NCI-H510A treated with DMSO at 0.1 percent for 48 hours (cell line): Measurements from ENCODE around the gene PKN1.
"Not testable (repeated sequence)": the region's sequence is repeated elsewhere in the genome, so short reads cannot be mapped to it uniquely, and the experiment has no call there.

Experiments used
- DNase-seq: peaks from one replicate; lab custom pipeline; 2025; lab: John Stamatoyannopoulos, UW

The PKN1 gene

GRCh38 chr19:14487370-14488125 is 54.4 kb downstream of the PKN1 start:
- DNase-seq: no peak

GRCh38 chr19:14492756-14493337 is 59.7 kb downstream of the PKN1 start:
- no peak for DNase-seq

GRCh38 chr19:14494411-14494810 is 61.3 kb downstream of the PKN1 start:
- no peak for DNase-seq

GRCh38 chr19:14494910-14495671 is 62.0 kb downstream of the PKN1 start:
- DNase-seq: peak; percentile 12

GRCh38 chr19:14495672-14496028 is 62.5 kb downstream of the PKN1 start:
- DNase-seq: no peak

- DNase-seq: peak; percentile 96
These were observed 63.1 kb downstream of the PKN1 start, which contains the start of gene GIPC1 for GRCh38 chr19:14496029-14496833. Gene GIPC1, minus strand, starts transcription at chr19:14496127. Its CDS starts 13,151 bp downstream, at chr19:14482976.

- DNase-seq: no peak
These were observed 63.7 kb downstream of the PKN1 start for GRCh38 chr19:14496834-14497227.

- DNase-seq: no peak
These were observed 64.3 kb downstream of the PKN1 start for GRCh38 chr19:14497228-14497921.

GRCh38 chr19:14502334-14503092 is 69.4 kb downstream of the PKN1 start:
- DNase-seq: no peak

GRCh38 chr19:14503285-14503684 is 70.2 kb downstream of the PKN1 start:
- DNase-seq: no peak

- DNase-seq: not testable (repeated sequence)
These were observed 71.5 kb downstream of the PKN1 start for GRCh38 chr19:14504575-14504974.

- peak; percentile 5 for DNase-seq
These were observed 72.6 kb downstream of the PKN1 start for GRCh38 chr19:14505488-14506239.

- DNase-seq: no peak
These were observed 74.8 kb downstream of the PKN1 start for GRCh38 chr19:14507704-14508542.

- DNase-seq: no peak
These were observed 77.5 kb downstream of the PKN1 start for GRCh38 chr19:14510311-14511228.

- no peak for DNase-seq
These were observed 78.1 kb downstream of the PKN1 start for GRCh38 chr19:14511229-14511593.

GRCh38 chr19:14512406-14512961 is 79.4 kb downstream of the PKN1 start:
- no peak for DNase-seq

GRCh38 chr19:14514215-14514863 is 81.2 kb downstream of the PKN1 start:
- no peak for DNase-seq
